Keratinocyte (primary cell): Measurements from ENCODE around the gene TSPAN11. TPM values are rescaled to one million over a fixed set of nuclear protein-coding genes. Genes with fewer than 3 reads are reported as not detected.

Experiments used
- DNase-seq: peaks from one replicate; pipeline ENCODE4 v3.0.0-alpha.2; 2011; ENCODE audit warnings: low read depth, missing footprints, low spot score
- FAIRE-seq: peaks from 2 replicates; lab custom pipeline; 2011; peaks lifted over from hg19 to GRCh38; lab: Jason Lieb, UNC
- H2AFZ ChIP-seq: 2 replicates; pipeline ENCODE4 v1.6.0; 2012; ENCODE audit warnings: low read length, control low read depth, inconsistent platforms; ENCODE audit not compliant: control insufficient read depth
- H3K27ac ChIP-seq: 2 replicates; pipeline ENCODE4 v1.5.1; 2011; ENCODE audit warnings: low read length; ENCODE audit not compliant: control insufficient read depth, insufficient read depth
- H3K27me3 ChIP-seq: 3 replicates; pipeline ENCODE4 v1.6.0; 2011; ENCODE audit warnings: low read length; ENCODE audit not compliant: control insufficient read depth, insufficient read depth; ENCODE audit errors: extremely low read depth
- H3K36me3 ChIP-seq, 2 experiments: 2 replicates in 1 of 2; 3 replicates in 1 of 2; pipeline ENCODE4 v1.5.1; 2011; ENCODE audit warnings: low read length in 2 of 2, mild to moderate bottlenecking in 1 of 2; ENCODE audit not compliant: control insufficient read depth in 2 of 2, insufficient read depth in 2 of 2; ENCODE audit errors: extremely low read depth in 1 of 2
- H3K4me1 ChIP-seq: 3 replicates; pipeline ENCODE4 v1.5.1; 2011; ENCODE audit warnings: low read length; ENCODE audit not compliant: control insufficient read depth, insufficient read depth; ENCODE audit errors: extremely low read depth
- H3K4me2 ChIP-seq: 3 replicates; pipeline ENCODE4 v1.6.0; 2011; ENCODE audit warnings: low read depth, low read length; ENCODE audit not compliant: control insufficient read depth, insufficient read depth; ENCODE audit errors: extremely low read depth
- H3K4me3 ChIP-seq, 3 experiments: fragments of 200-600 bp in 1 of 3; sonication (generic) in 1 of 3; 2 replicates in 2 of 3; 3 replicates in 1 of 3; pipeline ENCODE4 v1.5.1; 2011 to 2016; ENCODE audit warnings: low read length in 3 of 3, mild to moderate bottlenecking in 3 of 3, control low read depth in 2 of 3, inconsistent platforms in 1 of 3, low read depth in 1 of 3, mixed read lengths in 1 of 3, mixed run types in 1 of 3, moderate library complexity in 1 of 3; ENCODE audit not compliant: control insufficient read depth in 2 of 3, insufficient read depth in 2 of 3; ENCODE audit errors: extremely low read depth in 1 of 3
- H3K79me2 ChIP-seq: 2 replicates; pipeline ENCODE4 v1.6.0; 2012; ENCODE audit warnings: low read length; ENCODE audit not compliant: control insufficient read depth, insufficient read depth
- H3K9ac ChIP-seq: 3 replicates; pipeline ENCODE4 v1.6.0; 2011; ENCODE audit warnings: low read length; ENCODE audit not compliant: control insufficient read depth, insufficient read depth; ENCODE audit errors: extremely low read depth
- H3K9me1 ChIP-seq: 3 replicates; pipeline ENCODE4 v1.6.0; 2011; ENCODE audit warnings: low read length; ENCODE audit not compliant: control insufficient read depth, insufficient read depth; ENCODE audit errors: extremely low read depth
- H3K9me3 ChIP-seq: 2 replicates; pipeline ENCODE4 v1.5.1; 2012; ENCODE audit warnings: low read depth, low read length; ENCODE audit not compliant: control insufficient read depth
- H4K20me1 ChIP-seq: 3 replicates; pipeline ENCODE4 v1.6.0; 2011; ENCODE audit warnings: low read length; ENCODE audit not compliant: control insufficient read depth, insufficient read depth; ENCODE audit errors: extremely low read depth
- EZH2 ChIP-seq: IDR thresholded peaks from one replicate; pipeline ENCODE4 v1.6.1; 2012; ENCODE audit warnings: inconsistent platforms, mild to moderate bottlenecking, low read length, moderate library complexity
- dilution Hi-C: fragments of 300-500 bp; cut with MboI; formaldehyde crosslinking; loops from one replicate; pipeline ENCODE4 v1.7.0; 2020; ENCODE audit warnings: low sequenced_read_pairs; ENCODE audit not compliant: extremely low pct_ligation_motif_present
- polyA plus RNA-seq, 5 experiments: library from polyadenylated mRNA; depleted of rRNA in 3 of 5; stranded (reverse) in 3 of 5; stranded (forward) in 1 of 5; unstranded in 1 of 5; fragments of >200 nt; gene quantifications; 1 replicate in 1 of 5; 2 replicates in 3 of 5; 3 replicates in 1 of 5; pipeline versions ENCODE4 v1.2.1 to v1.2.3, GENCODE V29; 2011 to 2012; ENCODE audit warnings: missing spikeins in 2 of 5, low read depth in 1 of 5, low replicate concordance in 1 of 5
- TF ChIP-seq, protein P1 (sequence below), 3 experiments: IDR thresholded peaks in 1 of 3; conservative IDR thresholded peaks in 1 of 3; optimal IDR thresholded peaks in 1 of 3; 2 replicates in 2 of 3; 3 replicates in 1 of 3; pipeline versions ENCODE3 to v1.5.1; 2011; ENCODE audit warnings: low read length in 3 of 3, mild to moderate bottlenecking in 3 of 3, moderate library complexity in 2 of 3, control low read depth in 1 of 3, inconsistent platforms in 1 of 3; ENCODE audit not compliant: insufficient read depth in 2 of 3; ENCODE audit errors: extremely low read depth in 1 of 3

Gene TSPAN11
- polyA plus RNA-seq, 1 donor (not counting 4 experiments of a cell fraction or from before 2014, with no cell fraction given): not detected

DNA sequence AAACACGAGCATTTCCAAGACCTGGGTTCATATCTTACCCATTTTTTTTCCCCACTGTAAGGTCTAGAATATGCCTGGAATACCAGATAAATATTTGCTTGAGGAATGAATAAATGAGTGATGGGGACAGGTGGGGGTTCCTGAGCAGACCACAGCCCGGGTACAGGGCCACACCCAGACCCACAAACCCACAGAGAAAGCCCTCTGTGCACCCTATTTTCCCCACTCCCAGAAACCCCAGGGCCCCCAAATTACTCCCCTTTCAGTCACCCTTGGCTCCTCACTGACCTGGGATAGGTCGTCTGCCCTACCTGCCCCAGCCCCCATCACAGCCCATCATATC, 80.6 kb downstream of the TSPAN11 start:
- dilution Hi-C loops: no loop called here
- no peak overlapping the region for H3K27ac ChIP-seq

DNA sequence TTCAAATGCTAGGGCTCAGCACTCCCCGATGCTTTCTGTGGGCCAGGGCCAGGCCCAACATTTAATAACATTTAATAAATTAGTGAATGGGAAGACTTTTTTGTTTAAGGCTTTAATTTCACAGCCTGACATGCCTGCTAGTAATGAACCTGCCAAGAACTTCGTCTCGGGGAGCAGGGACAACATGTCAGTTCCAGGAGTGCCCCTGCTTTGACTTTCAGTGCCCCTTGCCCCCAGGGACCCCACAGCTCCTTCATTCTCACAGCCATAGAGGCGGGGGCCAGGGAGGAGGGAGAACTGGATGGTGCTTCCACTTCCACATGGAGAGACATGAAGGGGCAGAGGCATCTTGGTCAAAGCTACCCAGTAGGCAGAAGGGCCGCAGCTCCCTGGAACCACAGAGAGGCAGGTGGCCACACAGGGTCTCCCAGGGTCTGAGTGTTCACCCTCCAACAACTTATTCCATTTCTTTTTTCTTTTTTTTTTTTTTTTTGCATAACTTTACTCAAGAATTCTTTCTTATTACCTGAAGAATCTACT, 81.2 kb downstream of the TSPAN11 start:
- dilution Hi-C loops: no loop called here
- peaks cover 7% of the 10 kb centered on the region for H3K4me1 ChIP-seq

More for the DNA sequence above, 80.6 kb downstream of the TSPAN11 start:
- no peak overlapping the region for H3K4me3 ChIP-seq
- no peaks in the 10 kb centered on the region for H3K9me3 ChIP-seq
- no peak for FAIRE-seq
- DNase-seq: no peak
- TF ChIP-seq EZH2: no peak
- TF ChIP-seq, protein P1, sequence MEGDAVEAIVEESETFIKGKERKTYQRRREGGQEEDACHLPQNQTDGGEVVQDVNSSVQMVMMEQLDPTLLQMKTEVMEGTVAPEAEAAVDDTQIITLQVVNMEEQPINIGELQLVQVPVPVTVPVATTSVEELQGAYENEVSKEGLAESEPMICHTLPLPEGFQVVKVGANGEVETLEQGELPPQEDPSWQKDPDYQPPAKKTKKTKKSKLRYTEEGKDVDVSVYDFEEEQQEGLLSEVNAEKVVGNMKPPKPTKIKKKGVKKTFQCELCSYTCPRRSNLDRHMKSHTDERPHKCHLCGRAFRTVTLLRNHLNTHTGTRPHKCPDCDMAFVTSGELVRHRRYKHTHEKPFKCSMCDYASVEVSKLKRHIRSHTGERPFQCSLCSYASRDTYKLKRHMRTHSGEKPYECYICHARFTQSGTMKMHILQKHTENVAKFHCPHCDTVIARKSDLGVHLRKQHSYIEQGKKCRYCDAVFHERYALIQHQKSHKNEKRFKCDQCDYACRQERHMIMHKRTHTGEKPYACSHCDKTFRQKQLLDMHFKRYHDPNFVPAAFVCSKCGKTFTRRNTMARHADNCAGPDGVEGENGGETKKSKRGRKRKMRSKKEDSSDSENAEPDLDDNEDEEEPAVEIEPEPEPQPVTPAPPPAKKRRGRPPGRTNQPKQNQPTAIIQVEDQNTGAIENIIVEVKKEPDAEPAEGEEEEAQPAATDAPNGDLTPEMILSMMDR (optimal IDR thresholded peaks at IDR 0.05 in 1 of 3, IDR thresholded peaks at IDR 0.05 in 1 of 3, conservative IDR thresholded peaks at IDR 0.05 in 1 of 3; ENCODE audit: extremely low read depth in 1 of 3, insufficient read depth in 2 of 3, low read length in 3 of 3): no peak
- peaks cover 4% of the 10 kb centered on the region for H3K27me3 ChIP-seq
- no peaks in the 10 kb centered on the region for H3K79me2 ChIP-seq
- no peaks in the 10 kb centered on the region for H4K20me1 ChIP-seq
- no peaks in the 10 kb centered on the region for H3K9me1 ChIP-seq
- H3K36me3 ChIP-seq: no peaks in the 10 kb centered on the region
- H3K4me2 ChIP-seq: no peak overlapping the region
- H3K9ac ChIP-seq: no peak overlapping the region
- peaks cover 7% of the 10 kb centered on the region for H3K4me1 ChIP-seq
- H2AFZ ChIP-seq: no peak overlapping the region

More for the DNA sequence above, 81.2 kb downstream of the TSPAN11 start:
- FAIRE-seq (no peak), DNase-seq (no peak)
- Histone ChIP-seq H4K20me1 (no peaks in the 10 kb centered on the region), H3K27me3 (no peaks in the 10 kb centered on the region), H3K9me3 (no peaks in the 10 kb centered on the region), H3K4me3 (no peak overlapping the region), H3K27ac (no peak overlapping the region), H3K4me2 (no peak overlapping the region), H2AFZ (no peak overlapping the region), H3K36me3 (no peaks in the 10 kb centered on the region), H3K9me1 (no peaks in the 10 kb centered on the region), H3K79me2 (no peaks in the 10 kb centered on the region), H3K9ac (no peak overlapping the region)
- TF ChIP-seq EZH2: no peak
- TF ChIP-seq, protein P1 (optimal IDR thresholded peaks at IDR 0.05 in 1 of 3, IDR thresholded peaks at IDR 0.05 in 1 of 3, conservative IDR thresholded peaks at IDR 0.05 in 1 of 3; ENCODE audit: extremely low read depth in 1 of 3, insufficient read depth in 2 of 3, low read length in 3 of 3): no peak
